Thymus (tissue), 11 donors: Measurements from ENCODE around the gene TRERF1. TPM values are rescaled to one million over a fixed set of nuclear protein-coding genes. Genes with fewer than 3 reads are reported as not detected.

Experiments used
- DNase-seq, 9 donors: peaks; one replicate each; pipeline ENCODE4 v3.0.0-alpha.2; 2013; ENCODE audit warnings: low spot score in 9 of 9, low read depth in 6 of 9, missing footprints in 1 of 9
- H3K27ac ChIP-seq, 2 donors: one replicate each; pipeline ENCODE4 v1.5.1; 2013; ENCODE audit warnings: control low read depth in 1 of 2, low read depth in 1 of 2, low read length in 1 of 2, mild to moderate bottlenecking in 1 of 2, moderate library complexity in 1 of 2
- H3K27me3 ChIP-seq, 2 donors: one replicate each; pipeline ENCODE4 v1.5.1; 2013; ENCODE audit warnings: low read length in 1 of 2; ENCODE audit not compliant: control insufficient read depth in 2 of 2, insufficient read depth in 1 of 2
- H3K36me3 ChIP-seq, 2 donors: one replicate each; pipeline ENCODE4 v1.5.1; 2013; ENCODE audit warnings: low read length in 1 of 2, mild to moderate bottlenecking in 1 of 2, moderate library complexity in 1 of 2; ENCODE audit not compliant: control insufficient read depth in 2 of 2, insufficient read depth in 2 of 2
- H3K4me1 ChIP-seq, 2 donors: one replicate each; pipeline ENCODE4 v1.5.1; 2013; ENCODE audit warnings: low read length in 2 of 2; ENCODE audit not compliant: control insufficient read depth in 2 of 2, insufficient read depth in 2 of 2
- H3K4me3 ChIP-seq, 2 donors: one replicate each; pipeline ENCODE4 v1.5.1; 2013; ENCODE audit warnings: low read length in 2 of 2, control low read depth in 1 of 2, mild to moderate bottlenecking in 1 of 2
- H3K9me3 ChIP-seq, 2 donors: one replicate each; pipeline ENCODE4 v1.5.1; 2013; ENCODE audit warnings: low read length in 1 of 2, mild to moderate bottlenecking in 1 of 2; ENCODE audit not compliant: control insufficient read depth in 2 of 2, insufficient read depth in 1 of 2
- WGBS: extraction: QIAGEN DNeasy Blood & Tissue Kit; methylation state at CpG from one replicate; pipeline ENCODE4 v1.1.7; 2013; 5-methylcytosine and 5-hydroxymethylcytosine counted together
- polyA plus RNA-seq: library from polyadenylated mRNA; stranded (reverse); fragments of 200-250 nt; gene quantifications from one replicate; pipeline ENCODE4 v1.2.3, GENCODE V29; 2013
- total RNA-seq: library from RNA; stranded (reverse); fragments of 120-200 nt; gene quantifications from one replicate; pipeline ENCODE4 v1.2.4, GENCODE V29; 2013
- donor health status: healthy.

TRERF1 gene
- total and polyA plus RNA-seq, 2 donors = 5.4 to 8.9 TPM

DNA sequence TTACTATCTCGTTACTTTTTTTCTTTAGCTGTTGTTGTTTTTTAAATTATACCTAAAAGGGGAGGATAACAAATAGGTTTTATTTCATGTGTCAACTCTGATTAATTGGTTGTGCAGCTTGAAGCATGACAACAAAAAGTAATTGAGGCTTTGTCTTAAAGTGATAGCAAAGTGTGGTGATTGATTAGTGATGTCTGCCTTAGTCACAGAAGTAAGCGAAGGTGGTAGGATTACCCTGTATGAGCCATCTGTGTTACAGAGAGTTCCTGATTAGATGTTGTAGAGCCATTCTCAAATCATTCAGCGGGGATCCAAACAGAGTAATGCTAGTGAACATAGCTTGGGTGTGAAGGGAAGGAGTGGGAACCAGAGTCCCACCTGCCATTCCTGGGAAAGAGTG lies 219.7 kb downstream of the TRERF1 start:
- no peak overlapping the region for H3K4me3 ChIP-seq
- no peaks in the 10 kb centered on the region for H3K9me3 ChIP-seq
- H3K36me3 ChIP-seq = peaks cover 38 to 63% of the 10 kb centered on the region in 2 donors
- WGBS = 97% methylated on average over 3 of the region's 3 CpGs
- H3K27me3 ChIP-seq = no peaks in the 10 kb centered on the region
- H3K27ac ChIP-seq = no peak overlapping the region
- H3K4me1 ChIP-seq = no peaks in the 10 kb centered on the region
- DNase-seq = no peak

DNA sequence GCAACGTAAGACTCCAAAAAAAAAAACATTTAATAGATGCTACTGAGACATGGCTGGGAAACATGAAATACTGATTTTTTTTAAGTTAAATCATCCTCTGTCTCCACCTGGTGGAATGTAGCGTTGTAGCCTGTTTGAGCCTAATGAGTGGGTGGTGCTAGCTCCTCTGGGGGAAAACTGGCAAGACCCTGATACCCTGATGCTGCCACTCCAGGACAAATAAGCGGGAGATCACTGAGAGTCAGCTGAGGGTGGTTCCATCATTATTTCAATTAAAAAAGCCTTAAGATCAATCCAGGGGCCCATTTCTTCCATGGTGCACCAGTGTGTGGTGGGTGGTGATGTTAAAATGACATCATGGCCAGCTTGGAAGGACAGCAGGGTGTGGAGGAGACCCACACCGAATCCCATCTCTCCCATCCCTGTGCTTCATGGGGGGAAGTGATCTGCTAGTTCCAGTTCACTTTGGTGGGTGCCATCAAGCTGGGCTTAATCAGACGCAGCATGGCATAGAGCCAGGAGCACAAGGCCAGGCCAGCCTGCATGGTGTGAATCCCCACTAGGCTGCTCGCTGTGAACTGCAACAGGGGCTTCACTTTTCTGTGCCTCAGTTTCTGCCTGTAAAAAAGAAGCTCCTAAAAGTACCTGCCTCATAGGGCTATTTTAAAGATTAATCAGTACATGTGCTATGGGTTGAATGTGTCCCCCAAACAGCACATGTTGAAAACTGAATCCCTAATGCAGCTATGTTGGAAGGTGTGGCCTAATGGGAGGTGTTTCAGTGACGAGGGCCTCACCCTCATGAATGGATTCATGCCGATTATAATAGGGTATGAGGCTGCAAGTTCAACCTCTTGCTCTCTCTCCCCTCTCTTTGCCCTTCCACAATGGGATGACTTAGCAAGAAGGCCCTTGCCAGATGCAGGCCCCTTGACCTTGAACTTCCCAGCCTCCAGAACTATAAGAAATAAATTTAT lies 221.1 kb downstream of the TRERF1 start:
- no peaks in the 10 kb centered on the region for H3K9me3 ChIP-seq
- H3K36me3 ChIP-seq = peaks cover 31 to 54% of the 10 kb centered on the region in 2 donors
- no peak overlapping the region for H3K4me3 ChIP-seq
- no peaks in the 10 kb centered on the region for H3K4me1 ChIP-seq
- no peak overlapping the region for H3K27ac ChIP-seq
- no peak for DNase-seq
- WGBS = 96% methylated on average over 8 of the region's 8 CpGs
- H3K27me3 ChIP-seq = no peaks in the 10 kb centered on the region

DNA sequence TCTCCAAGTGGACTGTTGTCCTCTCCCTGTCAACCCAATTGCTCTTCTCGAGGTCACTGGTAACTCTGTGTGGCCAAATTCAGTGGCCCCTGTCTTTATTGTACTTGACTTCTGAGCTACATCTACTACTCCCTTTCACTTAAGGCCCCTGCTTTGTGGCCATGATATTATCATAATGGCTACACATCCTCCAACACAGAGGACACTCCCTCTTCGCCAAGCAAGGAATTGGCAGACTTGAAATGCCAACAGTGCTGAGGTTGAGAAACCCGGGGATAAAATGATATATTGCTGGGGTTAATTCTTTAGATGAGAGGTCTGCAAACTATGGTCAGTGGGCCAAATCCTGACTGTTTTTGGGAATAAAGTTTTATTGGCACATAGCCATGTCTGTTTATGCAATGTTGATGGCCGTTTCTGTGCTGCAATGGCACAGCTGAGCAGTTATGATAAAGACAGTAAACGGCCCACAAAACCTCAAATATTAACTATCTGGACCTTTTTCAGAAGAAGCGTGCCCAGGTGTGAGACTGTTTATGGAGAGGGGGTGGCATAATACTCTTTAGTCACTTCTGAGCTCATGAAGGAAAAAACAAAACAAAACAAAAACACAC lies 222.1 kb downstream of the TRERF1 start:
- no peak overlapping the region for H3K27ac ChIP-seq
- H3K4me3 ChIP-seq = no peak overlapping the region
- H3K27me3 ChIP-seq = no peaks in the 10 kb centered on the region
- WGBS = 90% methylated on average over 6 of the region's 6 CpGs
- H3K36me3 ChIP-seq = peaks cover 31 to 54% of the 10 kb centered on the region in 2 donors
- H3K4me1 ChIP-seq = no peaks in the 10 kb centered on the region
- DNase-seq = no peak
- no peaks in the 10 kb centered on the region for H3K9me3 ChIP-seq

DNA sequence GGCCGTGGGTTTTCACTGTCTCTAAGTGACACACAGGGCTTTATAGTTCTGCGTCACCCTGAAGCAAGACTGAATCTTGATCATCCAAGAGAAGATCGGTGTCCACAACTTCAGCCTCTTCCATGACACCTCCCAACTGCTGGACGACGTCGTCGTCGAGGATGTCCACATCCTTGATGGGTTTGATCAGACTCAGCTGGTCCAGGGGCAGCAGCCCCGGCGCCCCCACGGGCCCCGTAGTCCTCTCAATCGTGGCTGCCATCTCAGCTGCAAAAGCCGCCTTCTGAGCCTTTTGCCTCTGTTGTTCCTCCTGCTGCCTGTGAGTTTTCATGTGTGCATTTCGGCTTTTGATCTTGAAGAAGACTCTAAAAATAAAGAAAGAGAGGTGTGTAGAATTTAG lies 223.4 kb downstream of the TRERF1 start:
- Histone ChIP-seq H3K27ac (no peak overlapping the region), H3K36me3 (peaks cover 31 to 49% of the 10 kb centered on the region in 2 donors), H3K9me3 (no peaks in the 10 kb centered on the region), H3K4me1 (no peaks in the 10 kb centered on the region), H3K27me3 (no peaks in the 10 kb centered on the region), H3K4me3 (no peak overlapping the region)
- WGBS = 97% methylated on average over 15 of the region's 15 CpGs
- no peak for DNase-seq

DNA sequence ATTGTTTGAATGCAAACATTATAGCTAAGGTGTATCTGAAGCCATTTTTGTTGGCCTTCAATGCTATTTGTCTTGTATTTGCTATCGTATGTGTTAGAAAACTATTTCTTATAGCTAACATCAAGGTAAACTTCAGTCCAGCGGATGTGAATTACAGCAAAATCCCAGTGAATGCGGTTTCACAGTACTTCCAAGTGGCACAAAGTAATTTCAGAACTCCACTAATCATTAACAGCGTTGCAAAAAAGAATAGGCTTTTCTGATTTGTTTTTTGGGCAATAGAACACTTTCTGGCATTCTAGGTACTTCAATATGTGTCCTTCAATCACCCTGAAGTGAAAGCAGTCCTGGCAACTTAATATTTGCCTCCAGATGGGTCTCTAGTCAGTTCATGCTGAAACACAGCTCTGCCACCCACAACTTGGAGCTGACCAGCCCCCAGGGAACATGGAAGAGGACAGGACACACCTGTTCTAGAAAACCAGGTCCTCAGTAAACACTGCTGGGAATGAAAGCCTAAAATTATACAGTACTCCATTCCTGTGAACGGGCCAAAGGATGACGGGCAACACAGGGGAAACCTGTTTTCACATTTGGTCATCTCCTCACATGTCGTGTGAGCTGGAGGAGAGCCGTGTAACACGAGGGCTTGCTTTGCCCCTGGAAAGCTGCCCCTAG lies 224.4 kb downstream of the TRERF1 start:
- Histone ChIP-seq H3K27ac (no peak overlapping the region), H3K9me3 (no peaks in the 10 kb centered on the region), H3K4me3 (no peak overlapping the region), H3K36me3 (peaks cover 27 to 44% of the 10 kb centered on the region in 2 donors), H3K27me3 (no peaks in the 10 kb centered on the region), H3K4me1 (no peaks in the 10 kb centered on the region)
- WGBS = 98% methylated on average over 9 of the region's 9 CpGs
- DNase-seq = no peak

DNA sequence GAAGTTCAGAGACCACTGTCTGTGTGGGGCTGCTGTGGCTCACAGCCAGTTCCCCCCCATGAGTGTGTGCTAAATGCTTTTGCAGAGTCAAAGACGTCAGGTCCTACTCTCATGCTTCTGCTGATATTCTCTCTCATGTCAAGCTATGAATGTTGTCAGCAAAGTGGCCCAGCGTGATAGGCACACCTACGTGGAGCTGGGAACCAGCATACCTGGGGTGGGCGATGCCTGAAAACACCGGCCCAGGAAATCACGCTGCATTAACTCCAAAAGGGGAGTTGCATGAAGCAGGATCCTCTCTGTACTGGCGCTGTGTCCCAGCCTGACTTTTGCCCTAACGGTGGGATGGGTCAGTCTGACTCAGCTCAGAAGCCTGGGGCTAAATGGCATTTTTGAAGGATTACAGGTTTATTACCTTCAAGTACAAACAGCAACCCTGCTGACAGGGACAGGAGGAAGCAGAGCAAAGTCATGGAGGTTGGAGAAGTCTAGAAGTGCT lies 225.0 kb downstream of the TRERF1 start:
- H3K9me3 ChIP-seq = no peaks in the 10 kb centered on the region
- no peak for DNase-seq
- 91% methylated on average over 8 of the region's 8 CpGs for WGBS
- H3K36me3 ChIP-seq = peaks cover 24 to 40% of the 10 kb centered on the region in 2 donors
- H3K4me1 ChIP-seq = no peaks in the 10 kb centered on the region
- H3K4me3 ChIP-seq = no peak overlapping the region
- no peaks in the 10 kb centered on the region for H3K27me3 ChIP-seq
- no peak overlapping the region for H3K27ac ChIP-seq

DNA sequence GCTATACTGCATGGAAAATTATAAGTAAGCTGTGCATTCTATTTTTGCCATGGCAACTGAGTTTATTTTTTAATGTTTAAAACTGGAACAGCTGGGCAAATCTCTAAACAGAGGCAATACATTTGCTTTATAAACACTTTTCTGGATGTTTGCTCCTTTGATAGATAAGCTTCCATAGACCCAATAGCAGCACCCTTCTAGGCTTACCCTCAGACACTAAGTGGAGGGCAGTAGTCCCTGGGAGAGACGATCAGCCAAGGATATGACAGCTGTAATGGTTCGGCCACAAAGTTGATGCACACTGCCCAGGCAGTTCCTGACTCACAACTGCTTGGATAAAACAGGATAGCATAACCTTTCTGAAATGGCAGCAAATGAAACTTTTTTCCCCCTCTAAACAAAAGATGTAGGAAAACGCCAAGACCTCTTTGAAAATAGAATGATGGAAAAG lies 225.5 kb downstream of the TRERF1 start:
- Histone ChIP-seq H3K27me3 (no peaks in the 10 kb centered on the region), H3K27ac (no peak overlapping the region), H3K36me3 (peaks cover 21 to 35% of the 10 kb centered on the region in 2 donors), H3K4me3 (no peak overlapping the region), H3K4me1 (no peaks in the 10 kb centered on the region), H3K9me3 (no peaks in the 10 kb centered on the region)
- 94% methylated on average over 3 of the region's 3 CpGs for WGBS
- no peak for DNase-seq

DNA sequence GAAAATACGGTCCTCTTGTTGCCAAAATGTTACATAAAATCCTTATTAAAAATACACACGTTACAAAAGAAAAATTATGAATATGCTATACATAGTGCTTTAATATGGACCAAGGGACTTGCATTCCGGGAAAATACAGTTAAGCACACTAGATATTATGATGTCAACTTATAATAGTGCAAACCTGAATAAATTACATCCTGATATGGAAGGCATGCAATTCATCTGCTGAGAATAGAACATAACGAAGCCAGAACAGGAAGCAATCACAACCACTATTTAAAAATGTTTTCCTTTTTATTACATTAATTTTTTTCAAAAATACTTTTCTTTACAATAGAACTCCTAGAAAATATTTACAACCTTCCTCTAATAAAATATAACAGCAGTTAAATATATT lies 226.3 kb downstream of the TRERF1 start:
- Histone ChIP-seq H3K27me3 (no peaks in the 10 kb centered on the region), H3K9me3 (no peaks in the 10 kb centered on the region), H3K27ac (no peak overlapping the region), H3K4me1 (no peaks in the 10 kb centered on the region), H3K4me3 (no peak overlapping the region), H3K36me3 (peaks cover 16 to 29% of the 10 kb centered on the region in 2 donors)
- DNase-seq = no peak
- 92% methylated on average over 4 of the region's 4 CpGs for WGBS

DNA sequence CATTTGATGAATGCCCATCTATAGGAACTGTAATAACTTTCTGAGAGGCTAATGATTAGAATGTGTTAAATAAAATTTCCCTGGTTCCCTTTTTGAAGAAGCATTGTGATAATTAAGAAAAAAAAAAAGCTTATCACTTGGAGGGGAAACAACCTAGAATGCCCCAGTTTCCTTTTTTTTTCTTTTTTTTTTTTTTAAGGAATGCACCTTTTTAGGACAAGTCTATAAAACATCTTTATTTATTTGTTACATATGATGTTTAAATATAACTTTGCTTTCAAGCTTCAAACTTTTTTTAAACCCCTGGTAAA lies 226.7 kb downstream of the TRERF1 start:
- peaks cover 16 to 26% of the 10 kb centered on the region in 2 donors for H3K36me3 ChIP-seq
- no peak overlapping the region for H3K27ac ChIP-seq
- H3K4me1 ChIP-seq = no peaks in the 10 kb centered on the region
- H3K27me3 ChIP-seq = no peaks in the 10 kb centered on the region
- H3K9me3 ChIP-seq = no peaks in the 10 kb centered on the region
- no peak overlapping the region for H3K4me3 ChIP-seq
- no peak for DNase-seq
